ENCODE measurements around the gene INPP5K.

INPP5K gene

GRCh38 chr17:1464186-1464585, 52.2 kb downstream of the INPP5K start:
- Histone ChIP-seq H3K27me3 (ENCODE audit: insufficient read depth, low read length) (no peaks in the 10 kb centered on the region), H2AK5ac (ENCODE audit: low read length) (no peak overlapping the region), H3K4me2 (ENCODE audit: low read length) (no peak overlapping the region), H4K91ac (ENCODE audit: low read depth, low read length) (no peak overlapping the region), H3K18ac (ENCODE audit: low read length) (no peak overlapping the region), H4K8ac (ENCODE audit: low read depth, low read length) (no peak overlapping the region), H3K36me3 (ENCODE audit: control insufficient read depth in 1 of 2, insufficient read depth in 2 of 2, low read length in 2 of 2) (peaks cover 44 to 48% of the 10 kb centered on the region in 2 experiments), H2BK120ac (ENCODE audit: insufficient read depth, low read length, poor library complexity) (no peak overlapping the region), H3K14ac (ENCODE audit: low read length) (no peak overlapping the region), H3K79me2 (ENCODE audit: control insufficient read depth, insufficient read depth, low read length, poor library complexity) (no peaks in the 10 kb centered on the region), H4K12ac (ENCODE audit: low read depth, low read length) (no peak overlapping the region), H2BK5ac (ENCODE audit: low read depth, low read length, poor library complexity) (no peak overlapping the region), H3K4me3 (ENCODE audit: low read depth, low read length) (no peak overlapping the region), H3K79me1 (ENCODE audit: low read length) (no peaks in the 10 kb centered on the region), H3K4me1 (ENCODE audit: control insufficient read depth in 1 of 2, insufficient read depth in 2 of 2, low read length in 2 of 2) (peaks cover 4 to 9% of the 10 kb centered on the region in 2 experiments), H2BK12ac (ENCODE audit: low read length) (no peak overlapping the region), H3K4ac (ENCODE audit: low read depth, low read length) (no peak overlapping the region), H3K27ac (ENCODE audit: low read depth, low read length) (no peak overlapping the region), H3K9me3 (ENCODE audit: insufficient read depth, low read depth, low read length) (no peaks in the 10 kb centered on the region), H3K23ac (ENCODE audit: low read length) (no peak overlapping the region), H3K9ac (ENCODE audit: low read length) (no peak overlapping the region), H2AFZ (ENCODE audit: insufficient read depth, low read length, poor library complexity) (no peak overlapping the region)
- no peak for DNase-seq
- WGBS (ENCODE audit: extremely low coverage, insufficient coverage, insufficient read length), result no CpG with 5 or more reads among the region's 8 CpGs

GRCh38 chr17:1462164-1463112, 54.0 kb downstream of the INPP5K start:
- Histone ChIP-seq H2BK12ac (ENCODE audit: low read length) (no peak overlapping the region), H3K18ac (ENCODE audit: low read length) (no peak overlapping the region), H2AK5ac (ENCODE audit: low read length) (no peak overlapping the region), H3K9me3 (ENCODE audit: insufficient read depth, low read depth, low read length) (no peaks in the 10 kb centered on the region), H4K91ac (ENCODE audit: low read depth, low read length) (no peak overlapping the region), H3K4ac (ENCODE audit: low read depth, low read length) (no peak overlapping the region), H2BK120ac (ENCODE audit: insufficient read depth, low read length, poor library complexity) (no peak overlapping the region), H3K79me1 (ENCODE audit: low read length) (no peaks in the 10 kb centered on the region), H4K12ac (ENCODE audit: low read depth, low read length) (no peak overlapping the region), H4K8ac (ENCODE audit: low read depth, low read length) (no peak overlapping the region), H3K14ac (ENCODE audit: low read length) (no peak overlapping the region), H3K27me3 (ENCODE audit: insufficient read depth, low read length) (no peaks in the 10 kb centered on the region), H3K23ac (ENCODE audit: low read length) (no peak overlapping the region), H3K27ac (ENCODE audit: low read depth, low read length) (no peak overlapping the region), H3K36me3 (ENCODE audit: control insufficient read depth in 1 of 2, insufficient read depth in 2 of 2, low read length in 2 of 2) (peaks cover 29 to 33% of the 10 kb centered on the region in 2 experiments), H3K4me2 (ENCODE audit: low read length) (no peak overlapping the region), H3K4me1 (ENCODE audit: control insufficient read depth in 1 of 2, insufficient read depth in 2 of 2, low read length in 2 of 2) (peaks cover 0 to 4% of the 10 kb centered on the region in 2 experiments), H3K4me3 (ENCODE audit: low read depth, low read length) (peak overlapping the region; percentile 23), H3K79me2 (ENCODE audit: control insufficient read depth, insufficient read depth, low read length, poor library complexity) (no peaks in the 10 kb centered on the region), H2AFZ (ENCODE audit: insufficient read depth, low read length, poor library complexity) (no peak overlapping the region), H3K9ac (ENCODE audit: low read length) (no peak overlapping the region), H2BK5ac (ENCODE audit: low read depth, low read length, poor library complexity) (no peak overlapping the region)
- DNase-seq, result peak; percentile 82 to 91
- no CpG with 5 or more reads among the region's 33 CpGs for WGBS (ENCODE audit: extremely low coverage, insufficient coverage, insufficient read length)

- peak in 1 of 2 donors; percentile 47 for DNase-seq
- H3K36me3 ChIP-seq (ENCODE audit: control insufficient read depth in 1 of 2, insufficient read depth in 2 of 2, low read length in 2 of 2), result peaks cover 21 to 23% of the 10 kb centered on the region in 2 experiments
- H3K4me1 ChIP-seq (ENCODE audit: control insufficient read depth in 1 of 2, insufficient read depth in 2 of 2, low read length in 2 of 2), result peaks cover 2 to 7% of the 10 kb centered on the region in 2 experiments
Measured at GRCh38 chr17:1461198-1461944, 55.0 kb downstream of the INPP5K start.

GRCh38 chr17:1460233-1460632, 56.2 kb downstream of the INPP5K start:
- Histone ChIP-seq H3K9ac (ENCODE audit: low read length) (no peak overlapping the region), H2BK12ac (ENCODE audit: low read length) (no peak overlapping the region), H3K36me3 (ENCODE audit: control insufficient read depth in 1 of 2, insufficient read depth in 2 of 2, low read length in 2 of 2) (peaks cover 11 to 12% of the 10 kb centered on the region in 2 experiments), H2AFZ (ENCODE audit: insufficient read depth, low read length, poor library complexity) (no peak overlapping the region), H3K18ac (ENCODE audit: low read length) (no peak overlapping the region), H3K14ac (ENCODE audit: low read length) (no peak overlapping the region), H3K9me3 (ENCODE audit: insufficient read depth, low read depth, low read length) (peaks cover 2% of the 10 kb centered on the region), H2BK120ac (ENCODE audit: insufficient read depth, low read length, poor library complexity) (no peak overlapping the region), H2BK5ac (ENCODE audit: low read depth, low read length, poor library complexity) (no peak overlapping the region), H4K8ac (ENCODE audit: low read depth, low read length) (no peak overlapping the region), H3K79me2 (ENCODE audit: control insufficient read depth, insufficient read depth, low read length, poor library complexity) (peaks cover 8% of the 10 kb centered on the region), H3K79me1 (ENCODE audit: low read length) (peaks cover 8% of the 10 kb centered on the region), H3K23ac (ENCODE audit: low read length) (no peak overlapping the region), H3K27ac (ENCODE audit: low read depth, low read length) (no peak overlapping the region), H3K27me3 (ENCODE audit: insufficient read depth, low read length) (no peaks in the 10 kb centered on the region), H2AK5ac (ENCODE audit: low read length) (no peak overlapping the region), H3K4me1 (ENCODE audit: control insufficient read depth in 1 of 2, insufficient read depth in 2 of 2, low read length in 2 of 2) (peaks cover 2 to 7% of the 10 kb centered on the region in 2 experiments), H4K91ac (ENCODE audit: low read depth, low read length) (no peak overlapping the region), H3K4me3 (ENCODE audit: low read depth, low read length) (no peak overlapping the region), H3K4ac (ENCODE audit: low read depth, low read length) (no peak overlapping the region), H3K4me2 (ENCODE audit: low read length) (no peak overlapping the region), H4K12ac (ENCODE audit: low read depth, low read length) (no peak overlapping the region)
- WGBS (ENCODE audit: extremely low coverage, insufficient coverage, insufficient read length), result no CpG with 5 or more reads among the region's 6 CpGs
- DNase-seq, result no peak

More at GRCh38 chr17:1461198-1461944, 55.0 kb downstream of the INPP5K start:
- Histone ChIP-seq H2BK12ac (ENCODE audit: low read length) (no peak overlapping the region), H3K9ac (ENCODE audit: low read length) (no peak overlapping the region), H4K91ac (ENCODE audit: low read depth, low read length) (no peak overlapping the region), H4K12ac (ENCODE audit: low read depth, low read length) (no peak overlapping the region), H3K4me2 (ENCODE audit: low read length) (no peak overlapping the region), H4K8ac (ENCODE audit: low read depth, low read length) (no peak overlapping the region), H2AK5ac (ENCODE audit: low read length) (no peak overlapping the region), H3K79me2 (ENCODE audit: control insufficient read depth, insufficient read depth, low read length, poor library complexity) (no peaks in the 10 kb centered on the region), H3K27ac (ENCODE audit: low read depth, low read length) (no peak overlapping the region), H2BK5ac (ENCODE audit: low read depth, low read length, poor library complexity) (no peak overlapping the region), H3K4ac (ENCODE audit: low read depth, low read length) (no peak overlapping the region), H3K23ac (ENCODE audit: low read length) (no peak overlapping the region), H3K79me1 (ENCODE audit: low read length) (no peaks in the 10 kb centered on the region), H3K18ac (ENCODE audit: low read length) (no peak overlapping the region), H2BK120ac (ENCODE audit: insufficient read depth, low read length, poor library complexity) (no peak overlapping the region), H3K4me3 (ENCODE audit: low read depth, low read length) (no peak overlapping the region), H2AFZ (ENCODE audit: insufficient read depth, low read length, poor library complexity) (no peak overlapping the region), H3K27me3 (ENCODE audit: insufficient read depth, low read length) (no peaks in the 10 kb centered on the region), H3K9me3 (ENCODE audit: insufficient read depth, low read depth, low read length) (no peaks in the 10 kb centered on the region), H3K14ac (ENCODE audit: low read length) (no peak overlapping the region)
- no CpG with 5 or more reads among the region's 18 CpGs for WGBS (ENCODE audit: extremely low coverage, insufficient coverage, insufficient read length)

Measured in trophoblast cell (in vitro differentiated cells and primary cell).